NCI-H128 (cell line): Measurements from ENCODE around the gene MAP3K15.

ENCODE experiments used
- DNase-seq: peaks from one replicate; lab custom pipeline; 2025; ENCODE audit not compliant: unreplicated experiment; lab: John Stamatoyannopoulos, UW

MAP3K15 gene

GRCh38 chrX:19344661-19345060 lies 170.6 kb downstream of the MAP3K15 start:
- DNase-seq: no peak

- peak; percentile 69 for DNase-seq
Measured at GRCh38 chrX:19343535-19344408, 171.5 kb downstream of the MAP3K15 start, which contains the start of gene PDHA1. Gene PDHA1, plus strand, starts transcription at chrX:19343927. Its CDS starts 111 bp downstream, at chrX:19344038.

DNA sequence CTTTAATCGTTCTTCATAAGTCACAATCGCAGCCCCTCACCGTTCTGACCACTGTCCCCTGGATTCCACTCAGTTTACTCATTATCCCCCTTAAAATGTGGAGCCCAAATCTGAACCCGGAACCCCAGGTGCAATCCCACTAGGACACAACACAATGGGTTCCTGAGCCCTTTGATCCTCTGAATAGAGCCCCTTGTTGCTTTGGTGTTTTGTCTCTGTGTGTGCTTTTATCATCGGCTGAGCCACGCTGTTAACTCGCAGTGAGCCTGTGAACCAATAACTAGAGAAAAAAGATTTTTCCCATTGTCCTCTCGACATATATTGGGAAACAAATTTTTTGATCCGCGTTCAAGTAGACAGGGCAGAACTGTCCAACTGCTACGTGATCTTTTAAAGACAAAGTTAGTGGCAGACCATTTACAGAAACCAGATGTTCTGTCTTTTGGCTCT lies 172.2 kb downstream of the MAP3K15 start:
- no peak for DNase-seq

- DNase-seq: no peak
Measured at GRCh38 chrX:19342331-19342906, 172.9 kb downstream of the MAP3K15 start.

GRCh38 chrX:19334945-19335626 lies 180.2 kb downstream of the MAP3K15 start:
- no peak for DNase-seq

- no peak for DNase-seq
Measured at GRCh38 chrX:19332983-19333382, 182.3 kb downstream of the MAP3K15 start.

- no peak for DNase-seq
Measured at GRCh38 chrX:19331831-19332230, 183.5 kb downstream of the MAP3K15 start.

- DNase-seq: no peak
Measured at GRCh38 chrX:19326567-19326966, 188.7 kb downstream of the MAP3K15 start.
